GM12865 (cell line): ENCODE results near the gene SPATA4.

ENCODE experiments used
- DNase-seq: peaks from one replicate; pipeline ENCODE4 v3.0.0; 2010; ENCODE audit warnings: low read depth
- H3K4me3 ChIP-seq: 2 replicates; pipeline ENCODE4 v1.5.1; 2011; ENCODE audit warnings: mild to moderate bottlenecking, low read depth, low read length, control low read depth
- CTCF ChIP-seq: IDR thresholded peaks from 2 replicates; pipeline ENCODE4 v1.5.1; 2011; ENCODE audit warnings: low read length, control low read depth, low read depth, inconsistent platforms; ENCODE audit not compliant: insufficient read depth; ENCODE audit errors: missing control alignments

The SPATA4 gene

GRCh38 chr4:176193938-176194337, 1.4 kb downstream of the SPATA4 start:
- no peak overlapping the region for H3K4me3 ChIP-seq
- no peak for TF ChIP-seq CTCF
- peak; percentile 9 for DNase-seq

- no peak overlapping the region for H3K4me3 ChIP-seq
- no peak for TF ChIP-seq CTCF
- DNase-seq: no peak
These were observed 2.3 kb downstream of the SPATA4 start for GRCh38 chr4:176193126-176193525.

DNA sequence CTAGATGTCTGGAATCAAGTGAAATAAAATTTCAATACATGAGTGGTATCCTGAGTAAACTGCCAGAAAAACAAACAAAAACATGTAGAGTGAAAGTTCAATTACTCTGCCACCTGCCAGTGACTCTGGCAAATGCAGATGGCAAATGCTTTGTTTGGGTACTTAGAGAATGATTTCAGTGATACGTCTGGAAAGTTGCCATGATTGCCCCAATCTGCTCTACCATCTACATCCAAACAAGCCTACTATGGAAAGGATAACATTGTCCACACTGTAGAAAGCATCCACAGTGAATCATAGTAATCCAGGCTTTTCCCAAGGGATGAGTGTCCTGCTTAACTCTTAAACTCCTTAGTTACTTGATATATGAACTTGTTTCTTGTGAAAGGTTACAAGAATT, 3.4 kb downstream of the SPATA4 start:
- no peak overlapping the region for H3K4me3 ChIP-seq
- DNase-seq: no peak
- no peak for TF ChIP-seq CTCF

DNA sequence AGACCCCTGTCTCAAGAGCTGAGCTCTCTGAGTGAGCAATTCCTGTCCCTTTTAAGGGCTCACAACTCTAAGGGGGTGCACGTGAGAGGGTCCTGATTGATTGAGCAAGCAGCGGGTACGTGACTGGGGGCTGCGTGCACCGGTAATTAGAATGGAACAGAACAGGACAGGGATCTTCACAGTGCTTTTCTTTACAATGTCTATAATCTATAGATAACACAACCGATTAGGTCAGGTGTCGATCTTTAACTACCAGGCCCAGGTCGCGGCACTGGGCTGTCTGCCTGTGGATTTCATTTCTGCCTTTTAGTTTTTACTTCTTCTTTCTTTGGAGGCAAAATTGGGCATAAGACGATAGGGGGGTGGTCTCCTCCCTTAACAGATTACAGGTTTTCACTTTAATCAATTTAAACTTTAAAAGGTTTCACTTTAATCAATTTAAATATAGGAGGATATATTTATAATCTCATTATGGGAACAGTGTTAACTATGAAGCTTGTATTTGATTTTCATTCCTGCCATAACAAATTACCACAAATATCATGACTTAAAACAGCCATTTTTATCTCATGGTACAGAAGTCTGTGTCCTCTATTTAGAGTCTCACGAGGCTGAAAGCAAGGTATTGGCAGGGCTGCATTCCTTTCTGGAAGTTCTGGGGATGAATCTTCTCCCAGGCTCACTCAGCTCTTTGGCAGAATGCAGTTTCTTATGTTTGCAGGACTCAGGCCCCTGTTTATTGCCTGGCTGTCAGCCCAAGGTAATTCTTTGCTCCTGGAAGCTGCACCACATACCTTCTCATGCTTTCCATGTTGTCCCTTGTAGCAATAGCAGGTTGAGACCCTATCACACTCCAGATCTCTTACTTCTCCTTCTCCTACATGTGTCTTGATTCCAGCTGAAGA, 5.2 kb downstream of the SPATA4 start:
- no peak for TF ChIP-seq CTCF
- DNase-seq: no peak
- H3K4me3 ChIP-seq: no peak overlapping the region

DNA sequence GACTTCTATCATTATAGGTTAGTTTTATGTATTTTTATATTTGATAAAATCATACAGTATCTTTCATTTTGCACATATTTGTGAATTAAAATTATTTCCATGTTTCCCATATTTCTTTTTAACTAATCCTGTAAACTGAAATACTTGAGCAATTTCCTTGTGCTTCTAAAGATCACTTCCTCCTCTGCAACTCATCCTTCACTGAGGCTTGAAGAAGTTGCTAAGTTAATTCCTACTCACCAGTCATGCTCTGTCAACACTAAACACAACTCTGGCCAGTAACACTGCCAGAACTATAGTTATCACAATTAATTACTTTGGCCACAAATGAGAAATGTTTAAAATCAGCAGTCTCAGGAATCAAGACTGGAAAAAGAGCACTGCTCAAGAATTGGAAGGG, 6.7 kb downstream of the SPATA4 start:
- no peak for TF ChIP-seq CTCF
- no peak for DNase-seq
- no peak overlapping the region for H3K4me3 ChIP-seq

DNA sequence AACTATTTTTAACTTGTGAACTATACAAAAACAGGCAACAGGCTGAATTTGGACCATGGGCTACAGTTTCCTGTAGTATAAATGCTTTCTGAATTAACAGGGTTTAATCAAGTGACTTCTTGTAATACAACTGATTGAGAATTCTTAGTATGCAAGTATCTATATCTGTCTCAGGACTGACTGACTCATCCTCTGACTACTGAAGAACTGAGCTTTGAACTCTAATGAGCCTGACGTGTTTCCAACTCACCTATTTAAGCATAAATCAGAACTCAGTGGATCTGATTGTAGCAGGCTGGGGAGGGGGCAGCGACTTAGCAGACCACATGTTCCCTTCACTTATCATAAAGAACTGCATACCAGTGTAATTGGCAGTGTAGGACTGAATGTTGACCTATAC, 7.8 kb downstream of the SPATA4 start:
- H3K4me3 ChIP-seq: no peak overlapping the region
- no peak for DNase-seq
- no peak for TF ChIP-seq CTCF
